IMR-90 (cell line): ENCODE data around the gene CROCC2. TPM values are rescaled to one million over a fixed set of nuclear protein-coding genes. Genes with fewer than 3 reads are reported as not detected.

Source experiments
- ATAC-seq: fragments of 200-7000 bp; cut with Tn5 transposase; 2 replicates; pipeline ENCODE4 v1.9.1; 2020; ENCODE audit warnings: low read depth, mild to moderate bottlenecking, moderate library complexity
- BruUV-seq: library from RNA; stranded (reverse); fragments of 400-500 nt; replicated peaks from 2 replicates; lab custom pipeline; 2021; lab: Mats Ljungman, UMichigan
- CTCF ChIA-PET: fragments of 300-600 bp; formaldehyde crosslinking; extraction: SDS; loops from one replicate; lab custom pipeline; 2021; ENCODE audit warnings: antibody characterized with exemption; lab: Yijun Ruan, JAX
- POLR2A ChIA-PET: fragments of 300-600 bp; sonication (Branson Sonifier 250); formaldehyde crosslinking; loops from one replicate; lab custom pipeline; 2022; ENCODE audit warnings: antibody characterized with exemption; ENCODE audit not compliant: unreplicated experiment; lab: Charles Lee
- DNase-seq: peaks from one replicate; pipeline ENCODE4 v3.0.0; 2013
- H2AFZ ChIP-seq: replicated peaks from 2 replicates; pipeline ENCODE3; 2013; ENCODE audit warnings: low read length, mild to moderate bottlenecking; ENCODE audit not compliant: poor library complexity
- H2AK5ac ChIP-seq: 2 replicates; pipeline ENCODE4 v1.6.1; 2013; ENCODE audit warnings: low read depth, low read length, inconsistent platforms
- H2AK9ac ChIP-seq: replicated peaks from 2 replicates; pipeline ENCODE3; 2013; ENCODE audit warnings: mild to moderate bottlenecking, low read depth, low read length, moderate library complexity; ENCODE audit not compliant: poor library complexity
- H2BK120ac ChIP-seq: 2 replicates; pipeline ENCODE4 v1.6.1; 2013; ENCODE audit warnings: low read depth, low read length, inconsistent platforms
- H2BK15ac ChIP-seq: 3 replicates; pipeline ENCODE4 v1.6.1; 2013; ENCODE audit warnings: low read depth, low read length, inconsistent platforms
- H2BK20ac ChIP-seq: 2 replicates; pipeline ENCODE4 v1.6.1; 2013; ENCODE audit warnings: low read depth, mild to moderate bottlenecking, inconsistent platforms, low read length, moderate library complexity
- H2BK5ac ChIP-seq: 2 replicates; pipeline ENCODE4 v1.6.1; 2013; ENCODE audit warnings: mild to moderate bottlenecking, low read depth, low read length, inconsistent platforms; ENCODE audit not compliant: poor library complexity, severe bottlenecking
- H3K14ac ChIP-seq: replicated peaks from 2 replicates; pipeline ENCODE4 v1.6.1; 2013; ENCODE audit warnings: low read depth, low read length, inconsistent platforms
- H3K18ac ChIP-seq: 2 replicates; pipeline ENCODE4 v1.6.1; 2013; ENCODE audit warnings: low read depth, low read length, control low read depth
- H3K23ac ChIP-seq: 2 replicates; pipeline ENCODE4 v1.6.1; 2013; ENCODE audit warnings: low read depth, low read length, inconsistent platforms
- H3K27ac ChIP-seq: 2 replicates; pipeline ENCODE4 v1.5.1; 2013; ENCODE audit warnings: mild to moderate bottlenecking, control low read depth, low read length; ENCODE audit not compliant: insufficient read depth
- H3K27me3 ChIP-seq: 2 replicates; pipeline ENCODE4 v1.6.1; 2013; ENCODE audit warnings: low read length; ENCODE audit not compliant: control insufficient read depth, insufficient read depth
- H3K36me3 ChIP-seq: 2 replicates; pipeline ENCODE4 v1.6.1; 2013; ENCODE audit warnings: low read length, mixed read lengths; ENCODE audit not compliant: control insufficient read depth, insufficient read depth
- H3K4ac ChIP-seq: 2 replicates; pipeline ENCODE4 v1.6.1; 2013; ENCODE audit warnings: low read depth, low read length, inconsistent platforms
- H3K4me1 ChIP-seq: 2 replicates; pipeline ENCODE4 v1.6.1; 2013; ENCODE audit warnings: low read length, mixed read lengths; ENCODE audit not compliant: control insufficient read depth, insufficient read depth
- H3K4me2 ChIP-seq: 2 replicates; pipeline ENCODE4 v1.6.1; 2013; ENCODE audit warnings: low read depth, mild to moderate bottlenecking, control low read depth, low read length, moderate library complexity
- H3K4me3 ChIP-seq: 2 replicates; pipeline ENCODE4 v1.5.1; 2013; ENCODE audit warnings: low read depth, mild to moderate bottlenecking, control low read depth, low read length, moderate library complexity; ENCODE audit not compliant: insufficient read depth
- H3K56ac ChIP-seq: 2 replicates; pipeline ENCODE4 v1.6.1; 2013; ENCODE audit warnings: low read length, inconsistent platforms; ENCODE audit not compliant: insufficient read depth; ENCODE audit errors: extremely low read depth
- H3K79me1 ChIP-seq, 2 experiments: 2 replicates each; pipeline ENCODE4 v1.6.1; 2013; ENCODE audit warnings: low read length in 2 of 2, inconsistent platforms in 1 of 2, low read depth in 1 of 2
- H3K9ac ChIP-seq: 2 replicates; pipeline ENCODE4 v1.6.1; 2013; ENCODE audit warnings: low read depth, low read length, control low read depth
- H3K9me1 ChIP-seq: 2 replicates; pipeline ENCODE4 v1.6.1; 2013; ENCODE audit warnings: low read length, inconsistent platforms; ENCODE audit not compliant: insufficient read depth
- H3K9me3 ChIP-seq: 2 replicates; pipeline ENCODE4 v1.6.1; 2013; ENCODE audit warnings: low read length; ENCODE audit not compliant: control insufficient read depth, insufficient read depth
- H4K20me1 ChIP-seq: 2 replicates; pipeline ENCODE4 v1.6.1; 2013; ENCODE audit warnings: low read length, inconsistent platforms; ENCODE audit not compliant: insufficient read depth
- H4K5ac ChIP-seq: 2 replicates; pipeline ENCODE4 v1.6.1; 2013; ENCODE audit warnings: mild to moderate bottlenecking, low read depth, low read length, control low read depth
- H4K8ac ChIP-seq, 2 experiments: 2 replicates each; pipeline ENCODE4 v1.6.1; 2013; ENCODE audit warnings: low read depth in 2 of 2, low read length in 2 of 2, control low read depth in 1 of 2, inconsistent platforms in 1 of 2
- H4K91ac ChIP-seq: 2 replicates; pipeline ENCODE4 v1.6.1; 2013; ENCODE audit warnings: low read depth, low read length, inconsistent platforms; ENCODE audit not compliant: insufficient read depth
- RFX5 ChIP-seq: IDR thresholded peaks from 2 replicates; pipeline ENCODE4 v1.8.0; 2012; ENCODE audit warnings: low read depth, mild to moderate bottlenecking, low read length, moderate library complexity
- WGBS, 2 experiments: methylation state at CpG; one replicate each; pipeline versions ENCODE4 v1.1.5 to v1.1.7; 2013; ENCODE audit warnings: missing lambda C conversion rate in 2 of 2; ENCODE audit not compliant: insufficient read length in 1 of 2; ENCODE audit errors: extremely low coverage in 2 of 2; 5-methylcytosine and 5-hydroxymethylcytosine counted together
- dilution Hi-C: fragments of 300-500 bp; cut with HindIII; formaldehyde crosslinking; loops from one replicate; pipeline ENCODE4 v1.14.3; 2018; ENCODE audit warnings: low sequenced_read_pairs; ENCODE audit not compliant: unreplicated experiment
- in situ Hi-C: fragments of 300-500 bp; cut with MboI; formaldehyde crosslinking; loops from 3 replicates; pipeline ENCODE4 v1.14.3; 2019; ENCODE audit warnings: low sequenced_read_pairs, inconsistent platforms, mixed read lengths
- intact Hi-C: fragments of 100-400 bp; cut with micrococcal nuclease; formaldehyde crosslinking; loops from 2 replicates; pipeline ENCODE4 v1.10.0; 2022
- polyA plus RNA-seq, 3 experiments: library from polyadenylated mRNA; depleted of rRNA; stranded (reverse); fragments of >200 nt; gene quantifications; 2 replicates each; pipeline ENCODE4 v1.2.3, GENCODE V29; 2012; ENCODE audit warnings: low replicate concordance in 1 of 3
- total RNA-seq: library from RNA; depleted of rRNA; stranded (reverse); fragments of >200 nt; gene quantifications from 2 replicates; pipeline ENCODE4 v1.2.3, GENCODE V29; 2012

CROCC2 gene
- total and polyA plus RNA-seq, 2 of the 4 experiments (the other 2 are of a cell fraction): not detected

- H4K91ac ChIP-seq: no peak overlapping the region; the same call in 1 of the 2 replicates
- H3K56ac ChIP-seq: no peak overlapping the region
- H3K79me1 ChIP-seq: no peaks in the 10 kb centered on the region; a peak in 1 of 4 replicates
- peak overlapping the region; percentile 10; the same call in 1 of the 2 replicates for H3K4ac ChIP-seq
- 0 out of 2 replicates have a peak overlapping the region, but pooled peaks have one; percentile 34 for H2BK20ac ChIP-seq
- H3K9me1 ChIP-seq: peaks cover 11% of the 10 kb centered on the region
- ChIA-PET POLR2A (no interaction called here), CTCF (interaction anchor here (0.7 kb wide), 1 partner anchor 51 kb away, joined by 3 read pairs; no protein-coding TSS in a partner anchor)
- in situ Hi-C loops: no loop called here
- H4K20me1 ChIP-seq: no peaks in the 10 kb centered on the region
- H3K36me3 ChIP-seq: peaks cover 6% of the 10 kb centered on the region; the same call in 1 of the 2 replicates
- no TSS peak for BruUV-seq
- intact Hi-C loops: loop anchor here (10.0 kb wide), 1 partner anchor 431 kb away; the partner anchor contains the start of genes DUSP28 and RNPEPL1
- H4K5ac ChIP-seq: peak overlapping the region; percentile 13; the same call in 1 of the 2 replicates
- ATAC-seq (no peak), DNase-seq (no peak)
- dilution Hi-C loops: no loop called here
- no peaks in the 10 kb centered on the region for H3K27me3 ChIP-seq
- no peak overlapping the region; the same call in 1 of the 2 replicates for H3K4me2 ChIP-seq
- peak overlapping the region; percentile 41; the same call in 1 of the 2 replicates for H2BK120ac ChIP-seq
- H3K4me1 ChIP-seq: peaks cover 36% of the 10 kb centered on the region
- H2AK5ac ChIP-seq: peak overlapping the region; percentile 72; the same call in 1 of the 2 replicates
- peak overlapping the region; percentile 67 for H2AFZ ChIP-seq
- H3K23ac ChIP-seq: no peak overlapping the region
- H3K18ac ChIP-seq: no peak overlapping the region; the same call in 1 of the 2 replicates
- H3K4me3 ChIP-seq: no peak overlapping the region
- H2BK5ac ChIP-seq: no peak overlapping the region
- peak overlapping the region; percentile 28; the same call in 1 of the 2 replicates for H3K27ac ChIP-seq
- H3K9ac ChIP-seq: no peak overlapping the region
- H4K8ac ChIP-seq: peak overlapping the region; percentile 12 to 47; a peak in 2 of 4 replicates
- peak overlapping the region; percentile 20; the same call in 1 of the 3 replicates for H2BK15ac ChIP-seq
- H3K14ac ChIP-seq: peak overlapping the region; percentile 40; the same call in 1 of the 2 replicates
- H2AK9ac ChIP-seq: peak overlapping the region; percentile 35
- no peak for TF ChIP-seq RFX5
- no peaks in the 10 kb centered on the region for H3K9me3 ChIP-seq
- WGBS, 2 experiments: 63% methylated on average over 9 of the region's 24 CpGs; no CpG with 5 or more reads in 1 of the 2 experiments
These were observed 89.2 kb downstream of the CROCC2 start for GRCh38 chr2:240995041-240996021.
